ENCODE data around the gene CPLANE2.
"Not testable (repeated sequence)": the region's sequence is repeated elsewhere in the genome, so short reads cannot be mapped to it uniquely, and the experiment has no call there.

The CPLANE2 gene

DNA sequence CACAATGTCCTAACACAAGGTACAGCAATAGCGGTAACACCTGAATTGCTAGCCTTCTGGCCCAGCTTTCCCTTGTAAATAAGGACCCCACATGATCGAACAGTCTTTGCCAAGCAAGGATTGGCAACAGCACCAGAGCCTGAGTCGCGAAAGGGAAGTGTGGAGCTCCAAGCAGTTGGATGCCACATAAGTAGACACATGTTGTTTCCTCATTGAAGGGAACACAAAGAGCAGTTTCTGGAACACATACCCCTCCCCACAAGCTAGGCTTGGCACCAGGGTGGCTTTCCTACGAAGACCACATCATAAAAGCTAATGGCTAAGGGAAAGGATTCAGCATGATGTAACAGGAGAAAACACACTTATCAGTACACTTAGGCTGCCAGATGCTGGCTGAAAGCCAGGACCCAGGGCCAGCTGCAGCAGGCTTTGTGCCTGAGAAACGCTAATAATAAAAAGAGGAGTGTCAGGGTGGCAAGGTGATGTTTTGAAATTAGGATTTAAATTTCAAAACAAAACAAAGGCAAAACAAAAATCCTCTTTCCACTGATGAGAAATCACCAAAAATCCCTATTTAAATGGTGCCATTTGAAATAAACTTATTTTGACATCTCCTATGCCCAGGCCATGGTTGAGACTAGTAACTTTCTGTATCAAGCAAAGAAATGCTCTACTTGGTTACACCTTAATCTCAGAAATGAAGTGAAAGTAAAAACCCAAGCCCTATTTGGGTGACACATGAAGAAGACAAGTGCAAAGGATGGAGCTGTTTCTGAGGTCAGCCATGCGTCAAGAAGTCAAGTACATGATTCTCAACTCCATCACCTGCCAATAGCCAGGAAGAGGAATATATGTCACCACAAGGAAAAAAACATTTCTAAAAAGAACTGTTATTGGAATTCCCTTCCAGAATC lies 11.9 kb upstream of the CPLANE2 start:
- no peak for DNase-seq

DNA sequence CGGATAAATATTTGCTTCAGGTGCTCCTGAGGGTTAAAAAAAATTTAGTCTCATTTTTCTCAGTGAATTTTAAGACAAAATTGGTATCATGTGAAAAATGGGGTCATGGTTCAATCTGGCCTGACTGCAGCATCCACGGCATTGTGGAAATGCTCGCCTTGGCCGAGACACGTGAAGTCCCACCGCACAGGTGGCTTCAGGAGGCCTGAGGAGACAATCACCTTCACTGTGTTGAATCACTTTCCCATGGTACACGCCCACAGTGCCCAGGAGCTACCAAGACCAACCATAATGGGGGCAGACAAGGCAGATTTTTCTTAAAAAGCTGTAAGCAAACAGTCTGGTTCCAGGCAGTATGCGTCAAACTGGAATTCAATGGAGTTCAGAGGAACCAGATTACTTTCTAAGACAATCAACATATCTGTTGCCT lies 11.0 kb upstream of the CPLANE2 start:
- no peak for DNase-seq

DNA sequence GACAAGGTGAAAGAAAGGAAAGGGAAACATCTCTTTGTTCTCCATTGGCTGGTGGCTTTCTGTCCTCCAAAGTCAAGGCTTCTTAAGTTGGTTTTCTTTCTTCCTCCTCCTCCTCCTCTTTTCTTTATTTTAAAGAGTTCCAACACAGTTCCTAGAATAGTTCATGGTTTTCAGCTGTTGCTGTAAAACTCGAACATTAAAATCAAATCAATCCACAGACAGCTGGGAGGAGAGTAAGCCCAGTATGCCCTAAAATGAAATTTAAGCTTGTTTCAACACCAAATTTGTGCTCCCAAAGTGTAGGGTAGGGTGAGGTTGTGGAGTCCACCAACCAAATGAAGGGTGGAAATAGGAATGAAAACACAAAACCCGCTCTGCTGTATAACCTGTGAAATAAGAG lies 10.5 kb upstream of the CPLANE2 start:
- no peak for DNase-seq

DNA sequence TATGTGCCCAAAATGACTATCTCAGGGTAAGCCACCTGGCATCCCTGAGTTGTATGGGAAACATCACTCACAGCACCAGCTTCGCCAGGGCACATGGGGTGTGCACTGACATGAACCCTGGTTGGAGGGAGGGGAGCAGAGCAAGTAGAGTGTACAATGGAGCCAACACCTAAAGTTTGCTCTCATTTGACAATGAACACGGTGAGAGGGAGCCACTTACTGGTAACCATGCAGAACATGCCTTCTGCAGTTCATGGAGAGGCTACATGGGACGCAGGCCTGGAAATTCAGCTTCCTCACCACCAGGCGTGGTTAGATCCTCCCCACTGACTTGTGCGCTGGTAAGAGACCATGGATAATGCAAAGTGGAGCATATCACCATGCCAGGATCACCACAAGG lies 10.0 kb upstream of the CPLANE2 start:
- no peak for DNase-seq

DNA sequence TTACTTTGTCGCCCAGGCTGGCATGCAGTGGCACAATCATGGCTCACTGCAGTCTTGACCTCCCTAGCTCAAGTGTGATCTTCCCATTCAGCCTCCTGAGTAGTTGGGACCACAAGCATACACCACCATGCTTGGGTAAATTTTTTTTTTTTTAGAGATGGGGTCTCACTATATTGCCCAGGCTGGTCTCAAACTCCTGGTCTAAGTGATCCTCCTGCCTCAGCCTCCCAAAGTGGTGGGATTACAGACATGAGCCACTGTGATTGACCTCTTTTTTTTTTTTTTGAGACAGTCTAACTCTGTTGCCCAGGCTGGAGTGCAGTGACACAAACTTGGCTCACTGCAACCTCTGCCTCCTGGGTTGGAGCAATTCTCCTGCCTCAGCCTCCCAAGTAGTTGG lies 9.3 kb upstream of the CPLANE2 start:
- not testable (repeated sequence) for DNase-seq

DNA sequence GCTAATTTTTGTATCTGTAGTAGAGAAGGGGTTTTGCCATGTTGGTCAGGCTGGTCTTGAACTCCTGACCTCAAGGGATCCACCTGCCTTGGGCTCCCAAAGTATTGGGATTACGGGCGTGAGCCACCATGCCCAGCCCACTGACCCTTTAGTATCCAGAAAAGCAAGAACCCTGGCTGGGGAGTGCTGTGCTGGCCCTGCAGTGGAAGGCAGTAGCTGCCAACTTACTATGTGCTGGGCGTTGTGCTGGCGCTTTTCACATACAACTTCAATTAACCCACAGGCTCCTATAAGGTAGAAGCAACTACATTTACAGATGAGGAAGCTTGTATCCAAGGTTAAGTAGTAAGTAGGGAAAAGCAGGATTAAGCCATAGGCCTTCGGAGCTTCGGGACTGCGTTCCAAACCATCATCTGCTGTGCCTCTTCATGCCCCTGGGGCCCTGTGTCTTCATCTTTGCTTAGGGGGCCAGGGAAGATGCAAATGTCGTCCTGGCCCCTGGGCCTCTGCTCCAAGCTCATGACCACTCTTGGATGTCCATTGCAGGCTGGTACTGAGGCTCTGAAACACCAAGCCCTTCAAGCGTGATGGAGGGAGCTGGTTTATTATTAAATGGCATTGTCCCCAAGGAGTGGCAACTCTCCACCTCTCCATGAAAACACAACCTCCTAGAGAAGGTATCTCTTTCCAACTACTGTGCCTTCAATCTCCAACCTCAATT lies 8.7 kb upstream of the CPLANE2 start:
- no peak for DNase-seq

DNA sequence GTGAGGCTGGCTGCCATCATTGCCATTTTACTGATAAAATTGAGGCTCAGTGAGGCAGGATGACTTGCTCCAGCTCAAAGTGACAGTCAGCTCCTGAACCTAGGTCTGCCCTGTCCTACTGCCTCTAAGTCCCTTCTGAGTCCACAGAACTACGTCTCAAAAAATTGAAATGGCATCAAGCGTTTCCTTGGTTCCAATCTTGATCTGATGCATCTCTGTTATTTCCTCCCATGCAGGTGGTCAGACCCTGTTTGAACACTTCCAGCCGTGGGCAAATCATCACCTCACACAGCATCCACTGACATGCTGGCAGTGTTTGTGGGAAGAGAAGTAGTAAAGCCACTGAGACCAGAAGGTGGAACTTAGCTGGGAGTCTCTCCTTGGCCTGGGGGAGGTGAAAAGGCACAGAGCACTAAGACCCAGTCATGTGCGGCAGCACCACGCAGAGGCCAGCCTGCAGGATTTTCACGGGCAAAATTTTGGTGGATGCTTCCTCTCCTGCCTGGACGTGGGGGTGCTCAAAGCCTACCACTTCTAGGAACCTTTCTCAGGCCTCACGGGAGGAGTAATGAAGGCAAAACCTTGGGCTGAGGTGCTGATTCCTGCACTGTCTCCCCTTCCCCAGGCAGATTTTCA lies 7.8 kb upstream of the CPLANE2 start:
- DNase-seq: no peak

DNA sequence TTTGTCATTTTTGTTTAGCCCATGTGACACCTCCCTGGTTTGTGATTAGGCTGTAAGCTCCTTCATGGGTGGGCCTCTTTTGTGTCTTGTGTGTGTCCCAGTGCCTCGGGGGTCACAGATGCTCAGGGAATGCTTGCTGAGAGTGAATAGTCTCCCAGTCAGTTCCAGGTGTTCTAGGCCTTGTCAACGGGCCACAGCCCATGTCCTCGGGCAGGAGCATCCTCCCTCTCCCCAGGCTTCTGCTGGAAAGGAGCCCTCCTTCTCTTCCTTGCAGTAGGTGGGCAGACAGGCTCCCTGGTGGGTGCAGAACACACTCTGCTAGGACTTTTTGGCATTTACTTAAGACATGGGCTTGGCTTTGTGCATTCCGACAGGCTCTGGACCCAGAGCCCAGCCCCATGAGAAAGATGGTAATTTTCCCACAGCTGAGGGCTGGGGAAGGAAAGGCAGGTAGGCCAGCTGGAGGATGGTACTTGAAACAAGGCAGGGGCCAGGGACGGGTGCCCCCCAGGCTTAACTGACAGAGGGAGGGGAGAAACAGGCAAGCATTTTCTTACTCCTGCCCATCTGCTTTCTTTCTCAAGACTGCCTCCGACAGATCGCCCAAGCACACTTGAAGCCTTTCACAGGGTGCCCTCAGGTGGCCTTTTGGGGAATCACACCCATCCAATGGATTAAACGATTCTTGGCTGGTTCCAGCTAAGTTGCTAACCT lies 7.1 kb upstream of the CPLANE2 start:
- peak; percentile 74 for DNase-seq

DNA sequence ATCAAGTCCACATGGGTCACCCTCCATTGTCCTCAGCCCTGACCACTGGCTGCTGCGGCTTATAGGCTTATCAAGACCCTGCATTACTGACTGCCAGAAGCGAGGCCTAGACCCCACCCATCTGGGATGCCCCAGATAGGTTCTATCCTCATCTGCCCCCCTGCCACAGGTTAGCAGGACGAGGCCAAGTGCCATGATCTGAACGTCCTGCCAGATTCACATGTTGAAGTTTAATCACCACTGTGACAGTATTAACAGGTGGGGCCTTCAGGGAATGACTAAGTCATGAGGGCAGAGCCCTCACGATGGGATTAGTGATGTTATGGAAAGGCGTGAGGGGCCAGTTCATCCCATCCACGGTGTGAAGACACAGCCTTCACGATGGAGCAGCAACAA lies 6.2 kb upstream of the CPLANE2 start:
- DNase-seq: no peak

DNA sequence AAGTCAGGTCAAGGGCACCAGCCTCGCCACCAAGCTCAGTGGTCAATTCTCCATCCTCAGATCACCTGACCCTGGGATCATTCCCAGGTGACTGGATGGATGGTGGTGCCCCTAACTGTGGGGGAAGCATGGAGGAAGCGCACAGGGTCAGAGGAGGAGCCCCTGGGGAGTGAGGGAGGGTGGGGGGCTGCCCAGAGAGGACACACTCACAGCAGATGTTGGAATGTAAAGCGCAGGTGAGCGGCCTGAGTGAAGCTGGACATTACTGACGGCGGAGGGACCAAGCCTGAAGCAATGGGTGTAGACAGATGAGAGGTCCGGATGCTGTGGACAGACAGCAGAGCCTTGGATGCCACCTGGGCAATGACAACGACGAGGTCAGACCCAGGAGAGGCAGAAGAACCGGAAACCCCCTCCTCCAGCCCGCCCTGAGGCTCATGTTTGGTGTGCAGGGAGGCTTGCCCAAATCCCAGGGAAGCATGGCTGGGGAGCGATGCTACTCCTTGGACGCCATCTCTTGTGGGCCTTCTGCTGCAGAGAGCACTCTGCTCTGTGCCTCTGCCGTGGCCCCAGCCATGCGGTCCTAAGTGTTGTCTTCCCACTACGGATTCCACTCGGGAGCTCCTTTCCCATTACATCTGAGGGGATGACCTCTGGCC lies 5.7 kb upstream of the CPLANE2 start:
- DNase-seq: no peak

DNA sequence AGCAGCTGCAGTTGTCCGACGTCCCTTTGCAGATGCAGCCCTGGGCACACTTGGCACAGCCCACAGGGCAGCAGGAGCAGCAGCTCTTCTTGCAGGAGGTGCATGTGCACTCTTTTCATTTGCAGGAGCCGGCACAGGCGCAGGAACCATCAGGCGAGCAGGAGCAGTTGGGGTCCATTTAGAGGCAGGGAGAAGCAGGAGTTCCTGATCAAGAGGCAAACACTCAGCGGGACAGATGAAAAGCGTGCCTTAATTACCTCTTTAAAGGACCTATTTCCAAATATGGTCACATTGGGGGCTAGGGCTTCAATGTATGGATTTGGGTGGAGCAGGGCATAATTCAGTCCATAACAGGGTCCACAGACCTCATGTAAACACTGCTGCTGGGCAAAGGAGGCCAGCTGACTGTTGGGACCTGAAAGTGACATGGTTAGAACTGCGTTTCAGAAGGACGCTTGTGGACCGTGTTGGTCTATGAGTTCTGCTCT lies 4.3 kb upstream of the CPLANE2 start:
- no peak for DNase-seq

DNA sequence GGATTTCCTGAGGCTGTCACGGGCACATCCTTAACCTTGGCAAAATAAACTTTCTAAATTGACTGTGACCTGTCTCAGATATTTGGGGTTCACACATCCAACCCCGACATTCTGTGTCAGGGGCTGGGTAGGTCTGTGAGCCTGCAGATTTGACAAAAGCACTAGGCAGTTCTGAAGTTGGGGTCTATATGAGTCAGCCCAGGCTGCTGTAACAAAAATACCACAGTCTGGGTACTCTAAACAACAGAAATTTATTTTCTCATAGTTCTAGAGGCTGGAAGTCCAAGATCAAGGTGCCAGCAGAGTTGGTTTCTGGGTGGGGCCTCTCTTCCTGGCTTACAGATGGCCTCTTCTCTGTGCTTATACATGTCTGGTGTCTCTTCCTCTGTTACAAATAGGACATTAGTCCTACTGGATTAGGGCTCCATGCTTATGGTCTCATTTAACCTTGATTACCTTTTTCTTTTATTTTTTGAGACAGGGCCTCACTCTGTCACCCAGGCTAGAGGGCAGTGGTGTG lies 3.0 kb upstream of the CPLANE2 start:
- DNase-seq: no peak

DNA sequence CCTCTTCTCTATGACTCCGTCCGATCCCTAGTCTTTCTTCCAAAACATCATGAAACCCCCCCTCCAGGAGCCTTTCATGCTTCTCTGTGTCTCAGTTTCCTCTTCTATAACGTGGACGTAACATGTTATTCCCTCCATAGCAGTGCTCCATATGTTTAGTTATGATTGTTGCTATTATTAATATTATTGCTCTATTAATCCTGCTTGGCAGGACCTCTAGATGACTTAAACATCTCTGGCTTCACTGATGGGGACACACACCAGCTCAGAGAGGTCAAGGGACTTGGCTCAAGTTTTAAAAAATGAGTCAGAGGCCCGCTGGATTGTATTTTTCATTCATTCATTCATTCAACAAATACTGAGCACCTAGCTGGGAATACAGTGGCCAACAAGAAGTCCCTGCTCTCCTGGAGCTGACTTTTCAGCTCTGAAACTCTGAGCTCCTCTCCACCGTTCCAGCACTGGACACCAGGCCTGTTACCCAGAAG lies 404 bp upstream of the CPLANE2 start:
- DNase-seq: no peak

DNA sequence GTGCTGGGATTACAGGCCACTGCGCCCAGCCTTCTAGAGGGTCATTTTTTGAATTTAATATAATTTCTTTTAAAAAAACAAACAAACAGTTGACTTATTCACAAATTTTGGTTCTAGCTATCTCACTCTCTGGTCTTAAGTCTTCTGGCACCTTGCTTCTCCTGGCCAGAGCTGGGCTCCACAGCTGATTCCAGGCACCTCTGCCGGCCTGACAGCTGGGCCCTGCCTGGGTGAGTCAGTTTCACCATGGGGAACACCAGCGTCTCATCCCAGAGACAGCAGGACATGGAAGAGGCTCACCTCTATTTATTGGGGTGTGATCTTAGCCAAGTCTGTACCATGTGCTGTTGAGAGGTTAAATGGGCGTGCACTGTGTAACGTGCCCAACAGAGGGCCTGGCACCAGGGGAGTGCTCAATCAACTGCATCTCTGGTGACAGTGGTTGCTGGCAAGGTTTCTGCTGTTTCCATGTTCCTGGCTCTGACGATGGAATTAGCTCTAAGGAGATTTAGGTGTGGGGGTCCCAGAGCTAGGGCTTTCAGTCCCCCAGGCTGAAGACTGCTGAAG lies 956 bp downstream of the CPLANE2 start:
- DNase-seq: peak; percentile 41

DNA sequence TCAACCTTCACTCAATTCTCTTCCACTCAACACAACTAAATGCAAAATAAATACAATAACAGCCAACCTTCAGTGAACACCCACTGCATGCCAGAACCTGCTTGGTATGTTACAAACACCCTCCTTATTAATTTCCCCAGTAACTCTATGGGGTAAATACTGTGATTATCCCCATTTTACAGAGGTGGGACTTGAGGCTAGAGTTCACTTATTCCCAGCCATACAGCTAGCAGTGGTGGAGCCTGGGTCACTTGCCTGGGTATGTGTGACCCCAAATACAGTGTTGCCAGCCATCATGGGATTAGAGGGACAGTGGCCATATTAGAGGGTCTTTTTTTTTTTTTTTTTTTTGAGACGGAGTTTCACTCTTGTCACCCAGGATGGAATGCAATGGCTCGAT lies 1.6 kb downstream of the CPLANE2 start:
- no peak for DNase-seq

DNA sequence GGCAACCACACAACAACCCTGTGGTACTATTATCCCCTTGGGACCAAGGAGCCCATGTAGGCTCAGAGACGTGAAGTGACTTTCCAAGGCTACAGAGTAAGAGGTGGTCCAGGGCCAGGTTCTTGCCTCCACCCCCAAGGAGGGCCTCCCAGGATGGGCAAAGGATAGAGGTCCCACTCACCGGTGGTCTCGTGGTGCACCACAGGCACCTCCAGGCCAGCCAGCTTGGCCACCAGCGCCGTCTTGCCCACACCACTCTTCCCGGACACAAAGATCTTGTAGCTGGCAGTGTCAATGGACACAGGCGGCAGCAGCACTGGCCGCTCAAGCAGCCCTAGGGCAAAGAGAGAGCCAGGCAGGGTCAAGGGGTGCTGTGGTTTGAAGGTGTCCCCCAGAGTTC lies 3.6 kb downstream of the CPLANE2 start:
- DNase-seq: no peak

DNA sequence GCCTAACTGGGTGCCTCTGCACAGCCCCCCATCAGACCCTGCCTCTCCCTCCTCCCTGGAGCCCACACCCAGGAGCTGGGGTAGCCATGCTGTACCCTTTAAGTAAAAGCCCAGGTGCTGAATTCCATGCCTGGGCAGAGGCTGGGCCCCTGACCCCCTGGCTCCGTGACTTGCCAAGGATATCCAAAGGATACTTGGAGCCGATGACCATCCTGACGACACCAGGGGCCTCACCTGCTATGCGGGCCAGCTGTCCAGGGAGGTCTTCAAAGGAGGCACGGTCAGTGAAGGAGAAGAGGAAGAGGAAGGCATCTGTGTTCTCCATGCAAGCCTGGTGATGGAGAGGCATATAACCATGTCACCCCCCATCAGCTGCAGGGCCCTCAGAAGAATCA lies 4.7 kb downstream of the CPLANE2 start:
- no peak for DNase-seq

DNA sequence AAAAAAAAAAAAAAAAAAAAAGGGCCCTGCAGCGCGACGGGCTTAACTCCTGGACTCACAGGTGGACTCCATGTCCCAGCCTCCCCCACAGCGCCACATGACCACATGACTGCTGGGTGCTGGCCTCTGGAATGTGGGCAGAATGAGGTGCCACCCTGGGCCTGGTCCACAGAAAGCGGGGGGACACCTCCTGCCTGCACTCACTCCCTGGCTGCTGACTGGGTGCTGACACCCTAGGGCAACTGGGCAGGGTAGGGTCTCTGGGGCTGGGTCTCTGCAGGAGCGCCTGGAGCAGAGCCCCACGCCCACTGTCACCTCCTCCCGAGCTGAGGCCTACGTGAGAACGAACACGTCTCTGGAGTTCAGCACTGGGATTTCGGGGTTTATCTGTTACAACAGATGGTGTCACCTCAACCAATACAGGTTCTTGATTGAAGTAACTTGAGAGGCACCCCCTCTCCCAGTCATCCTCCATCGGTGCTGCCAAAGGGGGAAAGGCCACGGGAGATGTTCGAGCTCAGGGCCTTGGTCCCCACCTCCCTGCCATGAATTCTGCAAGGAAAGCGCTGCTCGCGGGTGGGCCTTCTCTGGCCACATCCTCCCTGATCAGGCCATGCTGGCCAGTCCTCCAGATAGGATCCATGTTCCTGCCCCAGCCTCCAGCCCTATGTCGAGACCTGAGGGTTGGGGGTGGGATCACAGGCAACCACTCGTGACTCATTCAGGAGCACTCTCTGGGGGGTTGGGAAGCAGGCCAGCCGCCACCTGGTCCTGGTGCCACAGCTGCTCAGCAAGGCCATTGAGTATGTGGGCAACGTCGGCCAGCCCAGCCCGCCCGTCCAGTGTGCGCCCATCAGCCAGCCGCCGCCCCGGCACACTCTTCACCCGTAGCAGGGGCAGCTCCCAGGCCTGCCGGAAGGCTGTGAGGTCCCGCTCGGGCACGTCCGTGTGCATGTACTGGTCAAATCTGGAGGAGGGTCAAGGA lies 5.4 kb downstream of the CPLANE2 start:
- DNase-seq: no peak

DNA sequence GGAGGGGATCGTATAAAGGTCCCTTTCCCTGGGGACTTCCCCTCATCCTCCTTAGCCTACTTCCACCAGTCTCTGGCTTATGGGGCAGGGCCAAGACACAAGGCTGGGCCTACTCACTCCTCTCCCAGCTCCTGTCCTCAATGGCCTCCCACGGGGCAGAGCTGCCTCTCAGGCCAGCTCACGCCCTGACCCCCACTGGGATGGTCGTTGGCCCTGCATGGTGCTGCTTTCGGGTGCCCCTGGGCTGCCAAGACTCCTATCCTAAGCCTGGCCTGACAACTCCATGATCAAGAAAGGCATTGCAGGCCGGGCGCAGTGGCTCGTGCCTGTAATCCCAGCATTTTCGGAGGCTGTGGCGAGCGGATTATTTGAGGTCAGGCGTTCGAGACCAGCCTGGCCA lies 6.2 kb downstream of the CPLANE2 start:
- no peak for DNase-seq

DNA sequence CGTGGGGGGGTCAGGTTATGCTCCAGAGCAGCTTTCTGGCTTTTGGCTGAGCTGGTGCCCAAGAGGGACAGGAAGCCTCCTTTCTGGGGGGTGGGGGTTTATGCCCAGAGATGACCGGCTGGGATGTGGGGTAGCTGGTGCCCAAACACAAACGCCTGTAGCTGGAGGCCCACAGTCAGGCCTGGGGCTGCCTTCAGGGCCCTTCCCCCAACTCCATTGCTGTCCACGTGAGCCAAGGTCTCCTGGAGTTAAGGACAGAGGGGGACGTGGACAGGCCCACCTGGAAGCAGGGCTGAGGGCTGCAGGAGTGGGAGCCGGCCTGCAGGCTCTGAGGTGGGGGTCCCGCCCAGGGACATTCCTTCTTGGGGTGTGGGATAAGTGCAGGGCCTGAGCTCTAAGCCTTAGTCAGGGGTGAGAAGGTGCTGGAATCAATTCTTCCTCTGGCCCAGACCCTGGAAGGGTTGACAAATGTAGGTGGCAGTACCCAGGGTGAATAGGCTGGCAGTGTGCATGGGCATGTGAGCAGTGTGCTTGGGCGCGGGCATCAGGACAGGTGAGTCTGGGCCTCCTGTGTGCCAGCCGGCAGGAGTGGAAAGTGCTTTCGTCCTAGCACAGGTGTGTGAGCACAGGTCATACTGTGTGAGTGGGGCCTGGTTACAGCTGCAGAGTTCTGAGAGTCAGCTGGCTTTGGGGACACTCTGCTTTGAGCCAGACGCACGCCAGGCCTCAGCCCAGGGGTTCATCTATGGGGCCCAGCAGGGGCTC lies 6.8 kb downstream of the CPLANE2 start:
- no peak for DNase-seq
